HuH-7 (cell line): ENCODE results near the gene PDE4D.
A peak's percentile ranks its signal among the peaks of the same experiment; 100 is the strongest.

Experiments used
- DNase-seq: peaks from one replicate; pipeline ENCODE4 v3.0.0; 2011; ENCODE audit warnings: low spot score

Gene PDE4D

GRCh38 chr5:59134471-59135163 lies 758.9 kb downstream of the PDE4D start:
- DNase-seq: no peak

DNA sequence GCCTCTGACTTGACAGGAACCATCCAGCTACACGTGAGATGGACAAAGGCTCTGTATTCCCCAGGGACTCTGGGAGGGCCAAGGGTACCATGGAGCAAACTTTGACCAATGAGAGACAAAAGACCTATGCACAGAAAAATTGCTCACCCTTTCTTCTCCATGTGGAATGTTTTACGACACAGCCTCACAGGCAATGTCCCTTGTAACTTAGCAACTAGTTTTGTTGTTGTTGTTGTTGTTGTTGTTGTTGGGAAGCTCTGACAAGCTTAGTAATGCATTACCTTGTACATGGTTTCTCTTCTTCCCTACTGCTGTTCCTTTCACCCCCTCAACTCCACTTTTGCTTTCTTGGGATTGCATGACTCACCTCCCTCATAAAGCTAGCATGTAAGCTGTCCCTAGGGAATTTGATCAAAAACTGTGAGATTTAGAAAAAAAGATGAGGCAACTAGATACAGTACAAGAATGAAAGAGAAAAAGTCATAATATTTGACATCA lies 759.7 kb downstream of the PDE4D start:
- peak; percentile 2 for DNase-seq

DNA sequence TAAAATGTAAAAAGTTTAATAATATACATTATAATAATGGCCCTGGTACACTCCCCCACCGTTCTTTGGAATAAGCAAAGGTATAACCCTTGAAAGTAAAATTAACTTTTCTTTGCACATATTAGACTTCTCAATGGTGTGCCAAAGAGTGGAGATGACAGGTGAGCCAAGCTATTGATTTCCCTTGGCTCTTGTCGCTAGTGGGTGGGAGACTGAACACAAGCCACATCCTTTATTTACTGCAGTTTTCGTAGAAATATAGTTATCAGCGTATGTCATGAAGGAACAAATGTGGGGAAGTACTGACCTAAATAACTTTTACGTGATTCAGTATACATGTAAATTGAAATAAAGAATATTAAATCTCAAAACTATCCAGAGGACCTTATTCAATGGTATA lies 761.4 kb downstream of the PDE4D start:
- DNase-seq: no peak

DNA sequence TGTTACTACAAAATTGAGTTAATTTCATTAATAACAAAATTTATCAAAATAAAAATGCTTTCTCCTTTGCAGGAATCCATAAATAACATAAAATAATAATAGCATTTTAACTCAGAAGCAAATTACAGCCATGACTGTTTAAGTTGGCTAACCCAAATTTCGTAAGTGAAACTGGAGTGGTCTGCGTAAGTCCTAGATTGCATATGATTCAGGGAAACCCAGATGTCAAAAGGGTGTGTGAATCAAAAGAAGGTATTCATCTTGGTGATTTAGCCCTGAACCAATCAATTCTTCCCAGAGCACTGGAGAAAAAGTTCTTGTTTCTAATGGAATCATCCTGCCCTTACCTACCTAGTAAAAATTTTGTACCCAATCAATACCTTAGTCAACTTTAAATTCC lies 763.1 kb downstream of the PDE4D start:
- no peak for DNase-seq

DNA sequence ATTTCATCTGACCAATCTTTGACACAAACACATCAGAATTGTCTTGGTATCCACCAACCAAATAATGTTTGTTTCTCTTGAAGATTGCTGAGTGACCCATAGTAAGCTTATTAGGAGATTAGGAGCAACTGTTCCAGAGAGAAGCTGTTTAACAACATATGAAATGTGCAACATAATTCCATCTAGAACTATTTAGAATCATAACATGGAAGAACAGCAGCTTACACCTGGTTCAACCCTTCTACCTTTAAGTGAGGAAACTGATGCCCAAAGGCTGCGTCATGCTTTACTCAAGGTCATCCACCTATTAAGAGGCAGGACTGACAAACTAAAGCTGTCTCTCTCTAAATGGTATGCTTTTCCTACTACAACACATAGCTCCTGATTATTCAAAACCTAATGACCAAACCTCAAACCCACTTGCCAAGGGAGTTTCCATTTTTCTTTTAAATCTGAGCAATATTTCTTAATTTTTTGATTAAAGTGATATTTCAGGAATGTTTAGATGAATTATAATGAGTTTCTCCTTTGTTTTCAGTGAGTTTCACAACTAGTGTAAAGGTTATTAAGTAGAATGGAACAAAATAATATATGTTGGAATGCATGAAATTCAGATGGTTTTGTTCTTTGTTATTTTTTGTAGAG lies 764.8 kb downstream of the PDE4D start:
- no peak for DNase-seq

DNA sequence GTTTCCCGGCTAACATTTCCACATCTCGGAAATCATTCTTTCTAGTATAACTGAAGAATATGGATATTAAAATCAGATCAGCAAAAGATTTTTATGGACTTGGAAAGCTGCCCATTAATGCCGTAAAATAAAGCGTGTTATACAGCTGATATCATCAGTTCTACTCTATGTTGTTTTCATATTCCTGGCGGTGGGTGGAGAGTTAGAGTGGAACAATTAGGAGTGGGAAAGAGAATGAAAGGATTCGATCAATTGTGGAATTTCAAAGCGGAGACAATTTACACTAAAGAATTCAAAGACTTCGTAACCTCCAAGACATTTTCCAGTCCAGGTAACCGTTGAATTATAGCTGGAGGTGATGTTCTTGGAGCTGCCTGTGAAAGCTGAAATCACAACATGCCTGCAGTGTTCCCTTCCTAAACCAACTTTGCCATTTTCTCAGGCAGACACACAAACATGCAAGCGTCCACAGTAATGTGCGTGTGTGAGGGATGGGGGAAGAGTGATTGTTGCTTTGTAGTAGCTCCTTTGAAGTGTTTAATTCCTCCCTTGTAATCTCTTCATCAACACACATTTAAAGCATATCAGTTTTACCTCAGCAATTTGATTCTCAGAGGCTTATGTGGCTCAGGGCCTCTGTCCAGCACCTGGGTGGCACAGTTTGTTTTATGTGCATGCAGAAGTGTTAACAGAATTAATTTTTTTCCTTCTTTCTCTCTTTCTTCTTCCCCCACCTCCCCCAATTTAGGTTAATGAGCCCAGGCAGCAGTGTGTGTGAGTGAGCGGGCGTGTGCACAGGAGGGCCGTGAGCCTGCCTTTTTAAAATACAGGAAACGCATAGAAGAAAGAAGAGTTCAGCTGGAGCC lies 766.6 kb downstream of the PDE4D start:
- DNase-seq: no peak

DNA sequence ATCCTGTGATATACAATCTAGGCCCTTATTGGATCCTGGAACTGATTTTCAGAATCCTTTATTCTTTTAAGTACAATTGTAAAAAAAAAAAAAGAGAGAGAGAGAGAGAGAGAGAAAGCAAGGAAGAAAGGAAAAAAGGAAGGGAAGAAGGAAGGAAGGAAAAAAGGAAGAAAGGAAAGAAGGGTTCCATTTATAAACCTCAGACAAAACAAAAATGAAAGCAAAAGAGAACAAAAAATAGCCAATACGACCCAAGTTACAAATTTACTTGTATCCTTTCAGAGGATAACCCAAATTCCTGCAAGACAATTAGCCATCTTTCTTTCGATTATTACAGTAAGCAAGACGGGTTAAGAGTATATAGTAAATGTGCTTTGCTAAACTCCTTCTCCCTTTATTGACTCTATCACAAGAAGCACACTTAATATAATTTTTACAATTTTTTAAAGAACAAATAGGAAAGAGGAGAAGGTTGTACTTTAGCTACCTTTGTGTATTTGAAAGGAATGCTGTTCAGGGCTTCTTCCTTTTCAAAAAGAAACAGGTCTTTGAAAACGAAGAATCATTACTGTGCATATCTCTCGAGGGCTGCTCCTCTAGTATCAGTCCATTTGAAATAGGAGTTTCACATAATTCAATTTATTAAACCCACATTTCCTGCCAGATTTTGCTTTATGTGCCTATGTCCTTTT lies 767.4 kb downstream of the PDE4D start:
- DNase-seq: no peak

- no peak for DNase-seq
Measured at GRCh38 chr5:59125011-59125961, 768.2 kb downstream of the PDE4D start.

GRCh38 chr5:59123595-59124561 lies 769.6 kb downstream of the PDE4D start:
- DNase-seq: no peak

GRCh38 chr5:59119480-59119879 lies 774.0 kb downstream of the PDE4D start:
- DNase-seq: no peak

DNA sequence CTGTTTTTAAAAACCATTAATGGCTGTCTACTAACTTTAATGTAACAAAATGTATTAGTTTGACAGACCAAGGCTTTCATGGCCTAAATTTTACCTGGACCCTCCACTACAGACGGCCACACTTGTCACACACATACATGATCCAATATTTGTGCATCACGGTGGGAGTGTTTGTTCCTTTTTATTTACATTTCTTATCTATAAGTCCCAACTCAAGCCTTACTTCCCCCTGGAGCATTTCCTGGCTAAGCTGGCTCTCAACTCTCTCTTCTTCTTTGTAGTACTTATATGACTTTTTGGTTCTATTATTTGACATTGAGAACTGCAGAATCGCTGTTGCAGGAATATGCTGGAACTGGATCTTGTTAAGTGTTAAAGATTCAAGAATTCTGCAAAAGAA lies 776.2 kb downstream of the PDE4D start:
- no peak for DNase-seq

DNA sequence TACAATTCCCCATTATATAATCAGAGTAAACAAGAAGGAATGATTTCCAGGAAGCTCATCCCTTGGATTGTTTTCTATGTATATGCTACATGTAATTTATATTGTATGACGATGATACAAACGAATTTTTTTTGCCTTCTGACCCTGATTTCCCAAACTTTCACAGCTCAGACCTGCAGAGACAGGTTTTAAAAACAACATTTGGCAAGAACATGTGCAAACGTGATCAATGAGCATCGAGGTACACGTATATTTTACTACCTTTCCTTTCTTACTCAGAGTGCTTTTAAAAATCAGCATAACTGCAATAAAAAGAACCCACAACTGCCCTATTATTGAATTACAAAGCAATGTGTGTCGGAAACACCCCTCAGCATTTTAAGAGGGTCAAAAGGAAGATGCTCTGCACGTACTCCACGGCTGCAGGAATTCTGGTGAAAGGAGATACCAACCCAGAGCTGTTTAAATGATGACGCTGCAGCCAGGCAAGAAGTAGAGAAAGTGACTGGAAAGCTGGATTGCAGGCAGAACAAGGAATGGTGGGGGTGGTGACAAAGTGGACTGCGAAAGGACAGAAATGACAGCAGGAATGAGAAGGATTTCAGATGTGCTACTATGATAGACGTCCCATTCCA lies 777.2 kb downstream of the PDE4D start:
- no peak for DNase-seq

DNA sequence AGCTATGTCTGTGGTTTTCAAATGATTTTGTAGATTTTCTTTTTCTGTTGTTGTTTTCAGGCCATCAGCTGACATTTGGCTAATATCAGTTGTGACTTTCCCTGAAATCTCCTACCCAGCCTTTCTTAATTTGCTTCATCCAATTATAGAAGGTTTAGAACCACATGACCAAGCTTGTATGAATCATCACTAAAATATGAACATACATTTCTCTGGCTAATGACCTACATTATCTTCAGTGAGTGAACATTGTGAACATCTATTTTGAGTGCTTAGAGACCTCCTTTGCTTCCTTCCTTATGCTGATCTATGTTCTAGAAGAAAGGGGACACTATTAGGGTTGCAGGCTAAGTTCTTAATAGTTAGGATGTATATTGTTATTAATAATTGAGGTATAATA lies 778.2 kb downstream of the PDE4D start:
- DNase-seq: no peak

DNA sequence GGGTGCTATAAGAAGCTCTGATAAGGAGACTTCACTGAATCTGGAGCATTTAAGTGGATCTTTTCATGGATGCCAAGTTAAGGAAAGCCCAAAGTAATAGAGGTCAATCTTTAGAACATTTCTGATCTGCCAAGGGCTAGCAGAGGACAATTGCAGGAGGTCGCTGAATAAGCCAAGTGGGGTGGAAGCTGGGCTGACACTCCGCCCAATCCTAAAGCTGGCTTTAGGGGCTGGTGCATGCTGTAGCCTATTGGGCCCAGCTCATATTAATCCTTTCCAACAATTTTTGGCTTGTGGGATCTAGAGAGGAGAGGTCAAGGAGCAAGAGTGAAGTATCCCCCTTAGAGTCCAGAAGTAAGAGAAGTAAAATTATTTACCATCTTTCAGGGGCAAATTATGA lies 784.1 kb downstream of the PDE4D start:
- DNase-seq: no peak

DNA sequence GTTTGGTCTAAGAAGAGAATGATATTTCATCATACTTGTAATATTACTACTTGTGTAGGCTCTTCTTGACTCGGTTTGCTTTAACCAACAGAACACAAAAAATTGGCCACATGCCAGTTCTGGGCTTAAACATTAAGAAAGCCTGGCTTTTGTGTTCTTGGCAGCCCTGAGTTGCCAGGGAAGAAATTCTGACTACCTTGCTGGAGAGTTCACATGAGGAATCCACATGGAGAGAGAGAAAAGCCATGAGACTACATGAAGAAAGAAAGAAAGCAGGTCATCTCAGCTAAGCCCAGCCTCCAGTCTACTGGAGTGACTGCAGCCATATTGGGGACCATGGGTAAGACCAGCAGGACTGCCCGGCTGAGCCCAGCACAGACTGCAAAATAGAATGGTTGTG lies 785.8 kb downstream of the PDE4D start:
- DNase-seq: no peak

DNA sequence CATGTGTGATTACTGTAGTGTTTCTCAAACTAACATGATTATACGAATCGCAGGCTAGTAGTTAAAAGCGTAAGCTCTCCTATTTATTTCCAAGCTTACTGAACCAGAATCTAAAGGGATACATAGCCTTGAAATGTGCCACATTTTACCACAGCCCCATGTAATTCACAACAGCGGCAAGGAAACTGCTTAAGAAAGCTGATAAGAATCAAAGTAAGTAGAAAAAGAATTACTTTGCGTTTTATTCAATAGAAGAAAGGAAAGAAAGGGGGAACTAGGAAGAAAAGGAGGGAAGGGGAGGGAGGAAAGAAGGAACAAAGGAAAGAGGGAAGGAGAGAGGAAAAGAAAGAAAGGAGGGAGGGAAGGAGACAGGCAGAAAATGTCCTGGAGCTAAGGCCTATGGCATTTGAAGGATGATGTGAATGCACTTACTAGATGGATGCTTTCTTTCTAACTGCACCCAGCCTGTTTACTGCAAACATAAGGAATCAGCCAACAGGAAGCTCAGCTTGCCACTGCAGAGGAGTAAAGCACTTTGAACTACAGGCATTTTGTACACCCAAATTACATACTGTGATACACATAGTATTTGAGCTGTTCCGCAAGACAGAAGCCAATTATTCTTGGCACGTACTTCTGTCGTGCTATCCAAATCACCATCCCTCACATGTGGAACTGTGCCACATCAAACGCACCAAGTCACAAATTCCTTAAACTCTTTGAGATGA lies 789.0 kb downstream of the PDE4D start:
- DNase-seq: no peak

DNA sequence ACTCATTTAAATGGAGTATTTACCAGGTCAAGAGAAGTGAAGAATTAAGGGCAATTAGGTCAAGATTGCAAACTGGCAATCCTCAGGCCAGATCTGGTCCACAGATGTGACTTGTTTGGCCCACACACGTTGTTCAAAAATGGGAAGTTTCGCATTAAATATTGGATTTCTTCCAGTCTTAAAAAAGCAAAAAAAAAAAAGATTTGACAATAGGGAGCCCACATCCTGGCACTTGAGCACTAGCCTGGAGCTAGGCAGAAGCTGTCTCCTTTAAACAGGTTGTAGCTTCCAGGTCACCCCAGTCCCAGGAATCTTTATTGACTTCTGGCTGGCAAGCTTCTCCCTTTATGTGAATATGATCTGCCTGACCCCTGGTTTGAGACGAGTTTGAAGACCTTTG lies 790.2 kb downstream of the PDE4D start:
- no peak for DNase-seq

- DNase-seq: no peak
Measured at GRCh38 chr5:59102437-59102836, 791.1 kb downstream of the PDE4D start.

GRCh38 chr5:59100875-59101274 lies 792.7 kb downstream of the PDE4D start:
- DNase-seq: no peak
